Stimulated activated CD8-positive, alpha-beta memory T cell treated with anti-CD3 and anti-CD28 coated beads, Interleukin-2, amount 100 ng/mL, for 48 hours (primary cell): ENCODE measurements around the gene RFNG.

ENCODE experiments used
- DNase-seq, 2 donors: peaks; one replicate each; pipeline ENCODE4 v3.0.0-alpha.2; 2020; ENCODE audit warnings: low read depth in 2 of 2

The RFNG gene

DNA sequence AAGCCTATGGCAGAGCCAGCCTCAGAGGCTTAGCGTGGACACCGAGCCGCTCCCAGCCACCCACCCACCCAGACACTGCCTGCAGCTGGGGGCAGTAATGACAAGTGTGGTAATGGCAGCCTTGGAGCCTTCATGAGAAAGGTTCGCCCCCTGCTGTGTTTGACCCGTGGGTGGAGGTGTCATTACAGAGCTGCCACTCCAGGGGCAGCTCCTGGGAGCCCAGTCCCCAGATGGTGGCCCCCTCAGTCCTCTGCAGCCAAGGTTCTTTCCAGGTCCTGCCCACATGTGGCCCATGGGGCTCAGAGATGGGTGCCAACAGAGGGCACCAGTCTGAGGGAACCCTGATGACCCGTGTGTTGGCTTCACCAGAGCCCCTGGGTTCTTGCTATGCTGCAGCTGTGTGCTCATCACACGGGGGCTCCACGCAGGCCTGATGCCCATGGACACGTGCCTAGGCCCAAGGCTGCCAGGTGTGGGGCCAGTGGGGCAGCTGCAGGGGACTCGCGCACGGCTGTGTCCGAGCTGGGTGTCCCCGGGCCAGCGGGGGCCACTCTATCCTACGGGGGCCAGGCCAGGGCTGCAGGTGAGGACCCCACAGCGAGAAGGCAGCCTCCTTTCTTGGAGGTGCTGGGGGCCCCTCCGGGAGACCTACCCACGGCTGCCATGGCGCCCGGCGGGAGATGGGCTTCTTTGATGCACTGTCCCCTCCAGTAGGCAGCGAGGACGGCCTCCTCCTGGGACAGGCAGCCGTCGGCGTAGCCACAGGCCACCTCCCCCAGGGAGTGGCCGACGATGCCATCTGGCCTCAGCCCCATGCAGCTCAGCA lies 38.3 kb upstream of the RFNG start:
- no peak for DNase-seq

DNA sequence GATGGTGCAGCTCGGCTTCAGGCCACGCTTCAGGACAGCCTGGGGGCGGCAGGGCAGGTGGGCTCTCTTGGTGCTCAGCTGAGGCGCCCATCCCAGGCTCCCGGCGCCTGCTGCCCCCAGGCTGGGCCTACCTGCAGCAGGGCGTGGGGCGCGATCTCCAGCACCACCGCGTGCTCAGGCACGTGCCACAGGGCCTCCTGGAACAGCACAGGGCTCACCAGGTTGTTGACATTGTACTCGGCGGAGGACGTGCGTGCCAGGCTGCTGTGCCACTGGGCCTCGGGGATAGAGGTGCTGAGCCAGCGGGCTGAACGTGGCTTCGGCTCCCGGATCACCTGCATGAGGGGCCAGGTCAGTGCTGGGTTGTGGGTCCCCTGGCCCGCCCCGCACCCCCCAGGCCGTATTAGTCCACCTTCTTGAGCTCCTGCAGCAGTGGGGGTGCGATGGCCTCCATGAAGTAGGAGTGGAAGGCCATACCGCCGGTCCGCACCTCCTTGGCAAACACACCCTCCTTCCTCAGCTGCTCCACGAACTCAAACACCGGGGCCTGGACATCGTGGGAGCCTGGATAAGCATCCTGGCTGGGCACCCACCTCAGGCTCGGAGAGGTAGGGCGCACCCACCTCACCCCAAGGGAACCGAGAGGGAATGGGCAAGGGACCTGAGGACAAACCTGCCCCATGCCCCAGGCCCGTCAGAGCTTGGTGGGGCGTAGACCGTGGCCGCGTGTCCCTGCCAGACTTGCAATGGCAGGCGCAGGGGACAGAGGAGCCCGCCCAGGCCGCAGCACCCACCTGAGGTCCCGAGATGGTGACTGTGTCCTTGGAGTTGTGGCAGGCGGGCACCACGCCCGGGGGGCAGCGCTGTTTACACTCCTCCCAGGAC lies 37.5 kb upstream of the RFNG start:
- DNase-seq = no peak

DNA sequence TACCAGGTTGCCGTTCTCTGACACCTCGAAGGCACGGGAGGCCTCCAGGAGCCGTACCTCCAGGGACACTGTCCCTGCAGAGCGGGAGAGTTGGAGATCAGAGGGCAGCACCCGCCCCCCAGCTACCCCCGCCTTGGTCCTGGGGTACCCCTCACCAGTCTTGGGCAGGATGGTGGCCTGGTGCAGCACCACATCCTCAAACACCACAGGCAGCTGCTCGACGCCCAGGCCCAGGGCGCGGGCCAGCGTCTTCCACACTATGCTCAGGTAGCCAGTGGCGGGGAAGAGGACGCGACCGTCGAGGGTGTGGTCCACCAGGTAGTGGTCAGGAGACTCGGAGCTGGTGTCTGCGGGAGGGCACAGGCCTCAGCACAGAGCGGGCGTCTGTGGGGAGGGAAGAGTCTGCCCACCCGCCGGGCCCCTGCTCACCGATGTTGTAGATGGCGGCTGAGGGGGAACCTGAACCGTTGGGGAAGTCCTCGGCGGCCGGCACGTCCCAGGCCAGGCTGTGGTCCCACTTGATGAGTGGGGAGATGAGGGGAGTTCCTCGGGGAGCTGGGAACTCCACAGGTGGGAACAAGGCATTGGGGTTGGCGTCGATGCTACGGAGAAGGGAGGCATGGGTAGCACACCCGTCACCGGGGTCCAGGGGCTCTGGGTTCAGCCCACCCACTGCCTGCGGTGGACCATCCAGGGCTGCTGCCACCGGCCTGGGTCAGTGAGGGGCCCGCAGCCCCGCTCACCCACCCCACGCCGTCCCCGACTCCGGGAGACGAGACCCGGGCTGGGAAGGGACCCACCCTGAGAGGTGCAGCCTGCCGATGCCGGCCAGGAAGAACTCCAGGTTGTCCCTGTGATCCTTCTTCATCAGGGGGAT lies 36.6 kb upstream of the RFNG start:
- no peak for DNase-seq

DNA sequence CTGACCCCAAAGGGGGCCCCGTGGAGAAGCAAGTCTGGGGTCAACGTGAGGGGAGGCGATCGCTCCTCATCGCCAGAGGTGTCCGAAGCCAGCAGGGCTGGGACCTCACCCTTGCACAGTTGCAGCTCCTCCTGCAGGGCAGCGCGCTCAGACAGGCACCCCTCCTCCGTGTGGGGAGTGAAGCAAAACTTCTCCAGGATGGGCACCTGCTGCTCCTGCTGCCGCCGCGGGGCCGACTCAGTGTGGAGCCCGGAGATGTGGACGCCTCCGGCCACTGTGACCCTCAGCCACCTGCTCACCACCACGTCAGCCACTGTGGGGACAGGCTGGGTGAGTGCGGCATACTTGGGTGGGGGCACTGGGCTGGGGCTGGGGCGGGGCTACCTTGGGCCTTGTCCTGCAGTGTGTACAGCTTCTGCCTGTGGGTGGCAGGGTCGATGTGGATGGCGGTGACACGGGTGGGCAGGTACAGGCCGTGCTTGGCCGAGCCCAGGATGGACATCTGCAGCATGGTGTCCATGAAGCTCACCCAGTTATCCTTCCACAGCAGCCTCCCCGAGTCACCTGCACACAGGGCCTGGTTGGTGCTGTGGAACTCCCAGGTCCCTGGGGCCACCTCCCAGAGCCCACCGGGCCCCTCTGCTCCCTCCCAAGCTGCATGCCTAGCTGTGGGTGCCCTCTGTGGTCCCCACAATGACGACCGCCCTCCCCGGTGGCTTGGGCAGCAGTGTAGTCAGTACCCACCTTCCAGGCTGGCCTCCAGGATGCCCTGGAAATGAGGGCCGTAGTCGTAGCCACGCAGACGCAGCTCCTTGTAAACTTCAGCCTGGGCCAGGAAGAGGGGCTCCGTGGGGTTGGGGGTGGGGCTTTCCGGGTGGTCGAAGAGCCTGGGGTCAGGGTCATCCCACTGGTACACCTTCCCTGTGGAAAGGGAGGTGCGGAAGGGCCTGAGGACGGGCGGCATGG lies 35.6 kb upstream of the RFNG start:
- DNase-seq = no peak

DNA sequence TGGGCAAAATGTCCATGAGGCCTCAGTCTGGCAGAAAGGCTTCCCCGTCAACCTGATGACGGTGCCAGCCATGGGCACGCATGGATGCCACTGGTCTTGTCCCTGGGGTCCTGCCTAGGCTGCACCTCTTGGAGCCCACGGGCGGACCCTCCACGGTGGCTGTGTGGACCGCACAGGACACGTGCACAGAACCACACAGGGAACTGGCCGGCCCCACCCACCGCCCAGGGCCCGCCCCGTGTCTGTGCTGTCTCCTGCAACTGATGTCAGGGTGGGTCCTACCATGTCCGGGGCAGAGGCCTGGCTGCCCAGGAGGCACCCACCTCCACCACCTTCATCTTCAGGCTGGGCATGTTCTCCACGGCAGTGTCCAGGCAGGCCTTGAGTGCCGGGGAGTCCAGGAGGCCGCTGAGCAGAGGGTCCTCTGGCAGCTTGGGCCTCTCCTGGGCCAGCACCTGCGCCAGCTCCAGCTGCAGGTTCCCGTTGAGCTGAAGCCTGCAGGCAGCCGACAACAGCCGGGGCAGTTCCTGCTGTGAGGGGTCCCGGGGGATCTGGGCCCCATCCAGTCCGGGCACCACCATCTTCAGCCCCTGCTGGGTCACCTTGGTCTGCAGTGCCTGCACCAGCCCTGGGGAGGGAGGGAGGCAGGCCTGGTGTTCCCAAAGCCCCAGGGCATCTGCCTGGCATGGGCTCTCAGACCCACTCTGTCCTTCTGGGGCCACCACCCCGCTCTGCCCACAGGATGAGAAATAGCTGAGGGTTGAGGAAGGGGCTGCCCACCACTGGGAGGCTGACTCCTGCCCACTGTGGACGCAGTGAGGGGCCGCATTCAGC lies 34.5 kb upstream of the RFNG start:
- DNase-seq = no peak

DNA sequence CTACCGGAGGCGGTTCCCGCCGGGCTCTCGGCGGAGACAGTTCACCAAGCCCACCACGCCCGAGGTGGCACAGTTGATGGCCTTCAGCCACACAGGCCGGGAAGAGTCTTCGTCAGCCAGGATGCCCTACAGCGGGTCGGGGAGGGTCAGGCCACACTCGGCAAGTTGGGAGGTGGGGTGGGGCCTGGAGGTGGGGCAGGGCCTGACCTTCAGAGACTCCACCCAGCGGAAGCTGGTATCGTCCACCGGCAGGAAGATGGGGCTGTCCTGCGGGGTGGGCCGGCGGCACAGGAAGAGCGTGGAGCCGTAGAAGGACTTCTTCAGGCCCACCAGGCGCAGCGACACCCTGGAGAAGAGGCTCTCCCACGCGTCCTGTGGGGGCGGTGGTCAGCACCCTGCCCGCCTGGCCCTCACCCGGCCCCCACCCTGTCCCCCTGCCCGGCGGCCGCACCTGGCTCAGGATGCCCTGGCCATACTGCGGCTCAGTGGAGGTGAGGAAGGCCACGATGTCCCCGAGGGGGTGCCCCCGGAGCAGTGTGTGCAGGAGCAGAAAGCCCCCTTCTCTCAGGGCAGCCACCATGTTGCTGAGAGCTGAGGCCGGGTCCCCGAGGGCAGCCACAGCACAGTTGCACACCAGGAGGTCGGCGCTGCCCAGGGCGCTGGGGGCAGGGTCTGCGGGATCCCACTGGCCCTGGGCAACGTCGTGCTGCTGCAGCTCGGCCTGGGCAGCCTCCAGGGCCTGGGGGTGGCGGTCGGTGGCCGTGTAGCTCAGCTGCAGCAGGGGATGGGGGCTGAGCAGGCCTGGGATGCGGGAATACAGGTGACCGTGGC lies 33.6 kb upstream of the RFNG start:
- DNase-seq = no peak

DNA sequence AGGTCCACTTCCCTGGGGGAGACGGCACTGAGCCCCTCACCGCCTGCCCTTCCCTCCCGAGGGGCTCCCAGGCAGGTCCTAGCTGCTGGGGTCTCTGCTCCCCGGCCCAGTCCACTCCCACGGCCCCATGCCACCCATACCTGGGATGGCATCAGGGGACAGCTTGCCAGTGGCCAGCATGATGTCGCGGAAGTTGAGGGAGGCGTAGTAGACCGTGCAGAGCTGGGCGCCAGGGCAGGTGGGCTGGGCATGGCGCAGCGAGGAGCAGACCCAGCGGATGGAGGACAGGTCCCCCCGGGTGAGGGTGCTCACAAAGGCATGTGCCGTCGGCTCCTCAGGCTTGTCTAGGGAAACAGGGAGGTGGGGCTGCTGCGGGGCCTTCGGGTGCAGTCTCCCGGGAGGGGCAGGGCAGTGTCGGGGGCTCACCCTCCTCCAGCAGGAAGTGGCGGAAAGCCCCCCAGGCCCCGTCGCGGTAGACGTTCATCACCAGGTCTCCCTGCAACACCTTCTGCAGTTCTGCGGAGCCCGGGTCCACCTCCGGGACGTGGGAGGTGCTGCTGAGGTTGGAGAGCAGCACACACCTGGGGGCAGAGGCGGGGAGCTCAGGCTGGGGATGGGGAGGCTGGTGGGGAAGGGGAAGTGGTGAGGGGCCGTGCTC lies 32.9 kb upstream of the RFNG start:
- no peak for DNase-seq

DNA sequence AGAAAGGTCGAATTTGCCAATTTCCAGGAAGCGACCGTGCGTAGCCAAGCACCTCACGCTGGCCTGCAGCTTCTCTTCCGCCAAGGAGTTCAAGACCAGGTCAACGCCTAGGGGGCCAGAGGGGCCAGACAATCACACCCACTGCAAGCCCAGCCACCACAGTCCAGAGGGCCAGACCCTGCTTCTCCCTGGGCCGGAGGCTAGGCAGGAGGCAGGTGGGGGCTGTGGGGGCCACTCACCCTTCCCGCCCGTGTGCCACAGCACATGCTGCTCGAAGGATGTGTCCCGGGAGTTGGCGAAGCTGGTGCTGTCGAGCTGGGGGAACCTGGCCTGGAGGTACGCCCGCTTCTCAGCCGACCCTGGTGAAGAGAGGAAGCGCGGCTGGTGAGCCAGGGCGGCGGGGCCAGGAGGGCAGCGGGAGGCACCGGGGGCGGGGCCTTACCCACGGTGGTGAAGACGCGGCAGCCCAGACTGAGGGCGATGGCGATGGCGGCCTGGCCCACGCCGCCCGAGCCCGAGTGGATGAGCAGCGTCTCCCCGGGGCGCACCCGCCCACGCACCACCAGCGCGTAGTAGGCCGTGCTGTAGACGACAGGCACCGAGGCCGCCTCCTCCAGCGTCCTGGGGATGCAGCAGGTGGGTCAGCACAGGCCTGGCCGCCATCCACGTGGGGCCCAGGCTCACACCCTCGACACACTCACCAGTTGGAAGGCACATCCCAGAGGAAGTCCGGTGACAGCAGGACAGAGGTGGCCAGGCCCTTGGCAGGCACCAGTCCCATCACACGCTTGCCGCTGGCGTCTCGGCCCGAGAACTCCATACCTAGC lies 32.1 kb upstream of the RFNG start:
- no peak for DNase-seq

DNA sequence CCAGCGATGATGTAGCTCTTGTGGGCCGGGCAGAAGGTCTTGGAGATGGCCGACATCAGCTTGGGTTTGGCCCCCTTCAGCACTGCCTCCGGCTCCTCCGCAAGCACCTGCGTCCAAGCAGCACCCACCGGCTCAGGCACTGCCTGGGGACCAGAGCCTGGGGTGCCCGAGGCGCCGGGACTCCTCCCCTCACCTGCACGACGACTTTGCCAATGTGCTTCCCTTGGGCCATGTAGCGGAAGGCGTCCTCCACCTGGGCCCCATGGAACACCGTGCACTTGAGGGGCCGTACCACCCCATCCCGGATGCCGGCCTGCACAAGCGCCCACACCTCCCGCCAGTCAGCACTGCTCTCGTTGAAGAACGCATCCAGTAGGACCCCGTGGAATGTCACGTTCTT lies 31.4 kb upstream of the RFNG start:
- no peak for DNase-seq

DNA sequence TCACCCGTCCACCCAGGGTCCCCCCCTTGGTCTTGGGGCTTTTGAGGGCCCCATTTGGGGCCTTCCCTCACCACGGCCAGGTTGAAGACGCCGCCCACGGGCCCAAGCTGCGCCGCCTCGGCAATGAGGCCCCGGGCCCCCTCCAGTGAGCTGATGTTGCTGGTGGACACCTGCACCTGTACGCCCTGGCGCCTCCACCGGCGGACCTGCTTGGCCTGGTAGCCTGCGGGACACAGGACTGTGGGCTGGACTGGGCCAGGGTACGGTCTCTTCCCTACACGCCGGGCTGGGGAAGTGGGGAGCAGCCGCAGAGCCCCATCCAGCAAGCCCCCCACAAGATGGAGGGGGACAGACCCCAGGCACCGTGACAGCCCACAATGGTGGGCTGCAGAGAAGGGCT lies 30.8 kb upstream of the RFNG start:
- DNase-seq = no peak

DNA sequence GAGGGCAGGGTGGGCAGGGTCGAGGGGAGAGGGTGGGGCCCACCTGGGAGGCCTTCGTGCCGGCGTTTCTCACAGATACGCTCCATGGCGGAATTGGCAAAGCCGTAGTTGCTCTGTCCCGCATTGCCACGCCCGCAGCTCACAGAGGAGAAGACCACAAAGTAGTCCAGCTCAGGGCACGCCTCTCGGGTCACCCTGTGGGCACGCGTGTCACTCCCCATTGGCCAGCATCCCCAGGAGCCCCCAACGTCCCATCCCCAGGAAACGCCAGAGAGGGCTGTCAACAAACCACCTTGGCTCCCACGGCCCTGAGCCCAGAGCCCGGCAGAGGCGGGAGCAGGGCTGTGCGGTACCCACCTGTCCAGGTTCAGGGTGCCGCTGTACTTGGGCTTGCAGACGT lies 30.4 kb upstream of the RFNG start:
- no peak for DNase-seq

DNA sequence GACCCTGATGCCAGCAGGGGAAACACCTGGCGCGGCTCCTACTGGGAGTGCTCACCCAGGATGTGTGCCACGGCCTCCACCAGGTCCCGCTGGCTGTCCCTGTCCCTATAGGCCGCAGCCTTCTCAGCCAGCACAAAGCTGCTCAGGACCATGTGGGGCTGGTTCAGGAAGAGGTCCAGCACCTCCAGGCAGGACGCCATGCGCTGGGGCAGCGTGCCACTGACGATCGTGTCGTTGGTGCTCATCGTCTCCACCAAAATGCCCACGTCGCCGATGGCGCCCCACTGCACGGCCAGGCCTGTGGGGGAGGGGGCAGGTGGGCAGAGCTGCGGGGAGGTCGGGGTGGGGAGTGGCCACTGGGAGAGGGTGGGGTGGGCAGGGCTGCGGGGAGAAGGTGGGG lies 29.9 kb upstream of the RFNG start:
- DNase-seq = no peak

DNA sequence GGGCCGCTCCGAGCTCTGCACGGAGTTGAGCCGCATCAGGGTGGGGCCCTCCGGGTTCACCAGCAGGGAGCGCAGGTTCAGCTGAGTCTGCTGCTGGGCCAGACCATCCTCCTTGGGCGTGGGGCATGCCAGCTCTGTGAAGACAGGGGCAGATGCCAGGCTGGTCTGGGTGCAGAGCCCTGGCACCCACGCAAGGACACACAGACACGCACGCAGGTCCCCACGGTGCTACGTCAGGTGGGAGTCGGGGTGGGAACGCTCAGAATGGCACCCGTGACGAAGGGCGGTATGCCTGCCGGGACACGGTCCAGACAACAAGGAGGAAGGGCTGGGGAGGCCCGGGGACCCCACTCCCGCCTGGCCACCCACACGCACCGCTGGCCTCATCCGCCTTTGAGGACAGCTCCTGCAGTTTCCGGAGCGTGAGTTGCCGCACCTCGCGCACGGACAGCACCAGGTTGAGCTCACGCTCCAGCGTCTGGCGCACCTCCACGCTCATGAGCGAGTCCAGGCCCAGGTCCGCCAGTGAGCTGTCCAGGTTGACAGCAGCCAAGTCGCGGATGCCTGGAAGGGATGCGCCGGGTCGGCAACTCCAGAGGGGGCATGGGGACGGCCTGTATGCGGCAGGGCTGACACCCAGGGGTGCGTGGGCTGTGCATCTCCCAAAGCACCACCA lies 29.3 kb upstream of the RFNG start:
- DNase-seq = no peak

DNA sequence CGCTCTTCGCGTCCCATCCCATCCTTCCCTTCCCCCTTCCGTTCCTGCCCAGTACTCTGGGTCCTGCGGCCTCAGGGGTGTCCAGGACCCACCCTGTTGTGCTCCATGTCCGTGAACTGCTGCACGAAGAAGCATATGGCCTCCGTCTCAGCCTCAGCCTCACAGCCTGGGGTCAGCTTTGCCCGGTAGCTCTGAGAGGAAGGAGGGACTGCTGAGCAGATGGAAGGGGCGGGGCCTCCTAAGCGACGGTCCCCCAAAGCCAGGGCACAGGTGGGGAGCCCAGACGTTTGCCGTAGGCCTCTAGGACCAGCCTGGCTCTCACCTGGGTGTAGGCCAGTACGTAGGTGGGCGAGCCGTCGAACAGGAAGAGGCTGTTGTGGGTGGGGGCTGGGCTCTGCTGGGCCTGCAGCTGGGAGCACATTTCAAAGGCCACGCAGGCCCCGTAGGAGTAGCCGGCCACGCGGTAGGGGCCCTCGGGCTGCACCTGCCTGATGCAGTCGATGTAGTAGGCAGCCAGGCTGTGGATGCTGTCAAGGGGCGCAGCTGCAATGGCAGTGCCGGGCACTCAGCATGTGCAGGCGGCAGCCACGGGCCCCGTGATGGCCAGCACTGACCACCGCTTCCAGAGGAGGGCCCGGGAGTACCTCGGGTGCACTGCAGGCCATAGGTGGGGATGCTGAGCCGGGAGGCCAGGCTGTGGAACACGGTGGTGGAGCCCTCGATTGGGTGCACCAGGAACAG lies 28.6 kb upstream of the RFNG start:
- no peak for DNase-seq

DNA sequence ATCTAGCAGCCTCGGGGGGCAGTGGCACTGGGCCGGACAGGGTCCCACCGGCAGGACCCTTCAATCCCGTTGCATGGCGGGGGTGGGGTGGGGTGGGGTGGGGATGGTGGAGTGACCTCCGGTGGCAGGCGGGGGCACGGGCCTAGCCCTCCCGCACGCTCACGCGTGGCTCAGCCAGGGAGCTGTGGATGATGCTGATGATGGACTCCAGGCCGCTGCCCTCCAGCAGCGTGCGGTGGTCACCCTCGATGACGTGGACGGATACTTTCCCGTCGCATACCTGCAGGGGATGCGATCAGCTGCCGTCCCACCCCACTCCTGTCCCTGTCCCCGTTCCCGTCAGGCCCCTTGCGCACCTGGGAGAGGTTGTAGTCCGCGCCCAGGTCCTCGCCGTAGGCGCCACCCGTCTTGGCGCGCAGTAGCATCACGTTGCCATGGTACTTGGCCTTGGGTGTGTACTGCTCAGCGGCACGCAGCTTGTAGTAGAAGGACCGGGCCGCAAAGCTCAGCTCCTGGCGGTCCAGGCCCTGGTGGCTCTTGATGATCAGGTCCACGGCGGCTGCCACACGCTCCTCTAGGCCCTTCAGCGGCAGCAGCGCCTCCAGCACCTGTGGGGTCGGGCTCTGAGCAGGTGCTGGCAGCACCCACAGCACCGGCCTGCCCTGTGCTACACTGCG lies 27.5 kb upstream of the RFNG start:
- DNase-seq = no peak

DNA sequence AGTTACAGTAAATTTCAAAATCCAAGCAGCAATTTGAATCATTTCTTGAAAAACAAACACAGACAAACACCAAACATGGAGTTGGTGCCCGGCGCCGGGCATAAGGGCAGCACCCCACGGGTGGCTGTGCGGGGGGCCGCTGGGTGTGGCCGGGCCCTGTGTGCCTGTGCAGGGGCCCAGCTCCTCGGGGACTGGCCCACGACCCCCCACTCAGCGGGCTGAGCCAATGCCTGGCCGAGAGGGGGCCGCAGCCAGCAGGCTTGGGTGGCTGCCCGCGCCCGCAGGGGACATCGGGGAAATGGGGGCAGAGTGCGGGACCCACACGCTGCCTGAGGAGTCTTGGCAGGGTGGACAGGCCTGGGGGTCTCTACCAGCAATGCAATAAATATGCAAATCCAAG lies 26.8 kb upstream of the RFNG start:
- no peak for DNase-seq
